Measurements from ENCODE around the gene GADD45A.
A peak's percentile ranks its signal among the peaks of the same experiment; 100 is the strongest.

GADD45A gene

GRCh38 chr1:67672260-67672803 is 12.7 kb upstream of the GADD45A start:
- no peak for DNase-seq

GRCh38 chr1:67673468-67674201 is 11.4 kb upstream of the GADD45A start:
- no peak for DNase-seq

GRCh38 chr1:67674260-67675011 is 10.6 kb upstream of the GADD45A start:
- no peak for DNase-seq

- no peak for DNase-seq
These were observed 9.2 kb upstream of the GADD45A start for GRCh38 chr1:67675800-67676199.

GRCh38 chr1:67676287-67676686 is 8.7 kb upstream of the GADD45A start:
- no peak for DNase-seq

- no peak for DNase-seq
These were observed 8.1 kb upstream of the GADD45A start for GRCh38 chr1:67676946-67677345.

- DNase-seq, result no peak
These were observed 7.6 kb upstream of the GADD45A start for GRCh38 chr1:67677408-67677807.

- no peak for DNase-seq
These were observed 7.1 kb upstream of the GADD45A start for GRCh38 chr1:67677930-67678329.

GRCh38 chr1:67679691-67680090 is 5.3 kb upstream of the GADD45A start:
- DNase-seq, result no peak

GRCh38 chr1:67680486-67680885 is 4.5 kb upstream of the GADD45A start:
- no peak for DNase-seq

- DNase-seq, result no peak
These were observed 2.3 kb upstream of the GADD45A start for GRCh38 chr1:67682659-67683197.

GRCh38 chr1:67683316-67683715 is 1.7 kb upstream of the GADD45A start:
- DNase-seq, result no peak

- DNase-seq, result no peak
These were observed 1.1 kb upstream of the GADD45A start for GRCh38 chr1:67683766-67684525.

- DNase-seq, result no peak
These were observed 405 bp upstream of the GADD45A start for GRCh38 chr1:67684526-67685066.

- peak; percentile 11 for DNase-seq
These were observed 711 bp downstream of the GADD45A start for GRCh38 chr1:67685558-67686266.

- DNase-seq, result peak; percentile 47
These were observed 1.5 kb downstream of the GADD45A start for GRCh38 chr1:67686267-67687197.

- DNase-seq, result no peak
These were observed 2.2 kb downstream of the GADD45A start for GRCh38 chr1:67687198-67687545.

GRCh38 chr1:67687649-67688048 is 2.6 kb downstream of the GADD45A start:
- no peak for DNase-seq

- no peak for DNase-seq
These were observed 3.7 kb downstream of the GADD45A start for GRCh38 chr1:67688526-67689219.

- DNase-seq, result no peak
These were observed 4.4 kb downstream of the GADD45A start for GRCh38 chr1:67689267-67690017.
